Rectal smooth muscle tissue (tissue), 1 donor: Measurements from ENCODE around the gene EGFR.
"Not testable (repeated sequence)": the region's sequence is repeated elsewhere in the genome, so short reads cannot be mapped to it uniquely, and the experiment has no call there.

Experiments used
- H3K27ac ChIP-seq: one replicate; pipeline ENCODE4 v1.7.0; 2013; ENCODE audit warnings: low read depth, low read length, inconsistent platforms
- H3K27me3 ChIP-seq: one replicate; pipeline ENCODE4 v1.7.0; 2013; ENCODE audit warnings: low read length; ENCODE audit not compliant: control insufficient read depth, insufficient read depth
- H3K36me3 ChIP-seq: one replicate; pipeline ENCODE4 v1.7.0; 2013; ENCODE audit warnings: low read length; ENCODE audit not compliant: control insufficient read depth, insufficient read depth
- H3K4me1 ChIP-seq: one replicate; pipeline ENCODE4 v1.7.0; 2013; ENCODE audit warnings: low read length; ENCODE audit not compliant: control insufficient read depth, insufficient read depth
- H3K4me3 ChIP-seq: one replicate; pipeline ENCODE4 v1.7.0; 2013; ENCODE audit warnings: low read length
- H3K9ac ChIP-seq: one replicate; pipeline ENCODE4 v1.7.0; 2013; ENCODE audit warnings: low read length

EGFR gene

DNA sequence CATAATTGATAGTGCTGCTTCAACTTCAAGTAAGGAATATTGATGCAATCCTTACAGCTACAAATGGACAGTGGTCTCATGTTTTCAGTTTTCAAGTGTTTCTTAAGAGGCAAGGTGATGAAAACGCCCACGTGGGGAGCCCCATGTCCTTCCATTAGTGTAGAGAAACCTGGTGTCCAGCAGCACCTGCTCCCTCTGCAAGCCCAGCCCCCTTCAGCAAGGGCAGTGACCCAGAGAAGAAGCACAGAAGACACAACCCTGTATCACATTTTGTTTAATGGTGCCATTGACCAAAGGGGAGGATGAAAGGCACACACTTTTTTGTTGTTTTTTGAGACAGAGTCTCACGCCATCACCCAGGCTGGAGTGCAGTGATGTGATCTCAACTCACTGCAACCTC is 143.7 kb downstream of the EGFR start:
- Histone ChIP-seq H3K36me3 (peaks cover 21% of the 10 kb centered on the region), H3K27ac (no peak overlapping the region), H3K9ac (no peak overlapping the region), H3K4me3 (no peak overlapping the region), H3K4me1 (no peaks in the 10 kb centered on the region), H3K27me3 (no peaks in the 10 kb centered on the region)

DNA sequence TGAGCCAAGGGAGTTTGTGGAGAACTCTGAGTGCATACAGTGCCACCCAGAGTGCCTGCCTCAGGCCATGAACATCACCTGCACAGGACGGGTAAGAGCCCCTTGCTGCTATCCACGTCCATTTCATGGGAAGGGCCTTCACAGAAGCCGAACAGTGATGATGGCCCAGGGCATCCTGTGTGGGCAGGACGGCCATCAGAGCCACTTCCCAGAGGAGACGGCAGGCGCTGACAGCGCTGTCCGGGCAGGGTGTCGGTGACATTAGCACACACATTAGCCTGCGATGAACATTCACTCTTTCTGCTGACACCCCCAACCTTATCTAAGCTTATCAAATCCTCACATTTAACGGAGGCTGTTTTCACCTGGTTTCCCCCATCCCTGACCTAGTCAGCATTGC is 144.9 kb downstream of the EGFR start:
- Histone ChIP-seq H3K27ac (no peak overlapping the region), H3K9ac (no peak overlapping the region), H3K36me3 (peaks cover 12% of the 10 kb centered on the region), H3K4me3 (no peak overlapping the region), H3K4me1 (no peaks in the 10 kb centered on the region), H3K27me3 (no peaks in the 10 kb centered on the region)

DNA sequence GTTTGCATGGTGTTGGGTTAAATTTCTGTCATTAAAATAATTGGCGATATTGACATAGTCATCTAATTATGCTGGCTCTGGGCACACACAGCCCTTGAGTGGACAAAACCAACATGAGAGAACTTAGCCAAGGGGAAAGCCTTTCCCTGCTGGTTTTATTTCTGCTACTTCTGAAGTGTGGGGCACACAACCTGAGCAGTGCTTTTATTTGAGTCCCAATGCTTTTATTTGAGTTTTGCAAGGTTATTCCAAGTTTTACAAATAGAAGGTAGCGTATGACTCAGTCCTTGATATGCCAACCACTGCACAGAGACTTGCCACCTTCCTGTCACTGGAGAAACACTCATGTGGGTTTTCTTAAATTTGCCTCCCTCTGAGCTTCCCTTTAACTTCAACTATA is 145.7 kb downstream of the EGFR start:
- Histone ChIP-seq H3K9ac (no peak overlapping the region), H3K36me3 (peaks cover 8% of the 10 kb centered on the region), H3K4me3 (no peak overlapping the region), H3K27me3 (no peaks in the 10 kb centered on the region), H3K4me1 (no peaks in the 10 kb centered on the region), H3K27ac (no peak overlapping the region)

DNA sequence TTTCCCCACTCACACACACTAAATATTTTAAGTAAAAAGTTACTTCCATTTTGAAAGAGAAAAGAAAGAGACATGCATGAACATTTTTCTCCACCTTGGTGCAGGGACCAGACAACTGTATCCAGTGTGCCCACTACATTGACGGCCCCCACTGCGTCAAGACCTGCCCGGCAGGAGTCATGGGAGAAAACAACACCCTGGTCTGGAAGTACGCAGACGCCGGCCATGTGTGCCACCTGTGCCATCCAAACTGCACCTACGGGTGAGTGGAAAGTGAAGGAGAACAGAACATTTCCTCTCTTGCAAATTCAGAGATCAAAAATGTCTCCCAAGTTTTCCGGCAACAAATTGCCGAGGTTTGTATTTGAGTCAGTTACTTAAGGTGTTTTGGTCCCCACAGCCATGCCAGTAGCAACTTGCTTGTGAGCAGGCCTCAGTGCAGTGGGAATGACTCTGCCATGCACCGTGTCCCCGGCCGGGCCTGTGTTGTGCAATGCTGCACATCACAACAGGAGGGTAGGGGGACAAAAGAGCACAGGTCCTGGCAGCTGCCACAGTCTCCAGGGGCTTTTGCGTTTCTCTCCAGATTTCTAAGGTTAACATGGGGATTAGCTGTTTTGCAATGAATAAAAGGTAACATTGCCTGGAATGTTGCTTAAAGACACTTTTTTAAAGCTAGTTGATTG is 146.5 kb downstream of the EGFR start:
- Histone ChIP-seq H3K9ac (no peak overlapping the region), H3K4me3 (no peak overlapping the region), H3K27me3 (no peaks in the 10 kb centered on the region), H3K27ac (no peak overlapping the region), H3K36me3 (peaks cover 8% of the 10 kb centered on the region), H3K4me1 (no peaks in the 10 kb centered on the region)

DNA sequence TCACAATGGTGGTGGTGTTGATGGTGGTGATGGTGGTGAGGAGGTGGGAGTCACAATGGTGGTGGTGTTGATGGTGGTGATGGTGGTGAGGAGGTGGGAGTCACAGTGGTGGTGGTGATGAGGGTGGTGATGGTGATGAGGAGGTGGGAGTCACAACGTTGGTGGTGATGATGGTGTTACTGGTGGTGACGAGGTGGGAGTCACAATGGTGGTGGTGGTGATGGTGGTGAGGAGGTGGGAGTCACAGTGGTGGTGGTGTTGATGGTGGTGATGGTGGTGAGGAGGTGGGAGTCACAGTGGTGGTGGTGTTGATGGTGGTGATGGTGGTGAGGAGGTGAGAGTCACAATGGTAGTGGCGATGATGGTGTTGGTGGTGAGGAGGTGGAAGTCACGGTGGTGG is 148.5 kb downstream of the EGFR start:
- not testable (repeated sequence) for H3K4me3 ChIP-seq, H3K9ac ChIP-seq, H3K4me1 ChIP-seq, H3K27me3 ChIP-seq, H3K27ac ChIP-seq
- peaks cover 17% of the 10 kb centered on the region for H3K36me3 ChIP-seq

DNA sequence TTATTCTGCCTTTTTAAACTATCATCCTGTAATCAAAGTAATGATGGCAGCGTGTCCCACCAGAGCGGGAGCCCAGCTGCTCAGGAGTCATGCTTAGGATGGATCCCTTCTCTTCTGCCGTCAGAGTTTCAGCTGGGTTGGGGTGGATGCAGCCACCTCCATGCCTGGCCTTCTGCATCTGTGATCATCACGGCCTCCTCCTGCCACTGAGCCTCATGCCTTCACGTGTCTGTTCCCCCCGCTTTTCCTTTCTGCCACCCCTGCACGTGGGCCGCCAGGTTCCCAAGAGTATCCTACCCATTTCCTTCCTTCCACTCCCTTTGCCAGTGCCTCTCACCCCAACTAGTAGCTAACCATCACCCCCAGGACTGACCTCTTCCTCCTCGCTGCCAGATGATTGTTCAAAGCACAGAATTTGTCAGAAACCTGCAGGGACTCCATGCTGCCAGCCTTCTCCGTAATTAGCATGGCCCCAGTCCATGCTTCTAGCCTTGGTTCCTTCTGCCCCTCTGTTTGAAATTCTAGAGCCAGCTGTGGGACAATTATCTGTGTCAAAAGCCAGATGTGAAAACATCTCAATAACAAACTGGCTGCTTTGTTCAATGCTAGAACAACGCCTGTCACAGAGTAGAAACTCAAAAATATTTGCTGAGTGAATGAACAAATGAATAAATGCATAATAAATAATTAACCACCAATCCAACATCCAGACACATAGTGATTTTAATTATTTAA is 151.7 kb downstream of the EGFR start:
- no peaks in the 10 kb centered on the region for H3K27me3 ChIP-seq
- peaks cover 20% of the 10 kb centered on the region for H3K36me3 ChIP-seq
- no peak overlapping the region for H3K4me3 ChIP-seq
- no peaks in the 10 kb centered on the region for H3K4me1 ChIP-seq
- no peak overlapping the region for H3K27ac ChIP-seq
- H3K9ac ChIP-seq: no peak overlapping the region

DNA sequence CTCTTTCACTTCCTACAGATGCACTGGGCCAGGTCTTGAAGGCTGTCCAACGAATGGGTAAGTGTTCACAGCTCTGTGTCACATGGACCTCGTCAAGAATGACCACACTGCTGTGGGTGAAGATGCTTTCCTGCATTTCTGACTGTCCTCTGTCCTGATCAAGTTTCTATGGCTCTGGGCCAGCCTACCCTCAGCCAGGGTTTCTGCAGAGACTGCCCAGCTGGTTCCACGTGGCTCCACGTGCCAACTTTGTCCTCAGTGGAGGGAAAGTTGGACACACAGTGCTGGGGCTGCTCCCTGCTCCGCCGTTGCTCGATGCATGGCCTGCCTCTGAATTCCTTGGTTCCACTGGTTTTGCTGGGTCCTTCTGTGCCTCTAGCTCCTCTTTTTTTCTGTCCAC is 152.3 kb downstream of the EGFR start:
- Histone ChIP-seq H3K9ac (no peak overlapping the region), H3K27me3 (no peaks in the 10 kb centered on the region), H3K36me3 (peaks cover 20% of the 10 kb centered on the region)

DNA sequence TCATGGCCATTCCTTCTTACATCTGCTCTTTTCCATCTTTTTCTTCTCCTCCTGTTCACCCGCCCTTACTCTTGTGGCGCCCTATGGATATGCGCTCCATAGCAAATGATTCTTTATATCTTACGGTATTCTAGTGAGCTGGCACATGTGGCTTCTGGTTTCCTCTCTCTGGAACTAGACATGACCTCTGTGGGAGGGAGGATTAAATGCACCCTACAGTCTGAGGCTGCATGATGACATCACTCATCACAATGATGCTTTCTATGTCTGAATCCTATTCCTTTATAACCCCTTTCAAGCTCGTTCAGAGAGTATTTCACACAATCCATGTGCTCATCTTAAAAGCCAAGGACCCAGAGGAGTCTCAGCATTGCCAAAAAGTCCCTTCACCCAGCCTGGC is 153.3 kb downstream of the EGFR start:
- Histone ChIP-seq H3K36me3 (peaks cover 22% of the 10 kb centered on the region), H3K4me1 (no peaks in the 10 kb centered on the region), H3K27ac (no peak overlapping the region), H3K27me3 (no peaks in the 10 kb centered on the region), H3K9ac (no peak overlapping the region), H3K4me3 (no peak overlapping the region)

More for the DNA sequence above, 152.3 kb downstream of the EGFR start:
- H3K4me3 ChIP-seq: no peak overlapping the region
- no peak overlapping the region for H3K27ac ChIP-seq
- H3K4me1 ChIP-seq: no peaks in the 10 kb centered on the region

DNA sequence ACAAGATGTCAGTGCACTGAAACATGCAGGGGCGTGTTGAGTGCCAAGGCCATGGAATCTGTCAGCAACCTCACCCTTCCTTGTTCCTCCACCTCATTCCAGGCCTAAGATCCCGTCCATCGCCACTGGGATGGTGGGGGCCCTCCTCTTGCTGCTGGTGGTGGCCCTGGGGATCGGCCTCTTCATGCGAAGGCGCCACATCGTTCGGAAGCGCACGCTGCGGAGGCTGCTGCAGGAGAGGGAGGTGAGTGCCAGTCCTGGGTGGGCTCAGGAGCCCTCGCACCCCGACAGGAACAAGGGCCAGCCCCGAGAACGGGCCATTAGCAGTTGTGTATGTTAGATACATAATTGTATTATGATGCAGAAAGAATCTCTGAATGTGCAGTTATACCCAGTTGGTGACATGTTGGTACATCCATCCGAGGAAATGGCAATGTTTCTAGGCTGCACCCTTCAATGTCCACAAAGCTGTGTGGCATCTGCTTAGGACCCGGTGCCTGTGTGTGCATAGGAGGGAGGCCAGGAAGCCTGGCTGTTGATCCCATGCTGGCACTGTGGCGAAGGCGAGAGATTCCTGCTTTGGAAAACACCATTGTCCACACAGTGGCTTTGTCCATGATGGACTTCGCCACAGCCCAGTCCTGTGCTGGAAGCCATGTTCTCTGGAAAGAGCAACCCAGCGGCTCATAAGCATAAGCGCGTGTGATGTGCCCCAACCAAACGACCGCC is 154.2 kb downstream of the EGFR start:
- H3K27ac ChIP-seq: no peak overlapping the region
- no peak overlapping the region for H3K9ac ChIP-seq
- H3K4me3 ChIP-seq: no peak overlapping the region
- peaks cover 23% of the 10 kb centered on the region for H3K36me3 ChIP-seq
- no peaks in the 10 kb centered on the region for H3K4me1 ChIP-seq
- H3K27me3 ChIP-seq: no peaks in the 10 kb centered on the region

DNA sequence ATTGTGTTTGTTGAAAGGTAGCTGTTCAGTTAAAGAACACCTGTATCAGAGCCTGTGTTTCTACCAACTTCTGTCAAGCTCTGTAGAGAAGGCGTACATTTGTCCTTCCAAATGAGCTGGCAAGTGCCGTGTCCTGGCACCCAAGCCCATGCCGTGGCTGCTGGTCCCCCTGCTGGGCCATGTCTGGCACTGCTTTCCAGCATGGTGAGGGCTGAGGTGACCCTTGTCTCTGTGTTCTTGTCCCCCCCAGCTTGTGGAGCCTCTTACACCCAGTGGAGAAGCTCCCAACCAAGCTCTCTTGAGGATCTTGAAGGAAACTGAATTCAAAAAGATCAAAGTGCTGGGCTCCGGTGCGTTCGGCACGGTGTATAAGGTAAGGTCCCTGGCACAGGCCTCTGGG is 154.9 kb downstream of the EGFR start:
- no peak overlapping the region for H3K4me3 ChIP-seq
- no peak overlapping the region for H3K9ac ChIP-seq
- no peak overlapping the region for H3K27ac ChIP-seq
- H3K4me1 ChIP-seq: peaks cover 2% of the 10 kb centered on the region
- no peaks in the 10 kb centered on the region for H3K27me3 ChIP-seq
- peaks cover 23% of the 10 kb centered on the region for H3K36me3 ChIP-seq

DNA sequence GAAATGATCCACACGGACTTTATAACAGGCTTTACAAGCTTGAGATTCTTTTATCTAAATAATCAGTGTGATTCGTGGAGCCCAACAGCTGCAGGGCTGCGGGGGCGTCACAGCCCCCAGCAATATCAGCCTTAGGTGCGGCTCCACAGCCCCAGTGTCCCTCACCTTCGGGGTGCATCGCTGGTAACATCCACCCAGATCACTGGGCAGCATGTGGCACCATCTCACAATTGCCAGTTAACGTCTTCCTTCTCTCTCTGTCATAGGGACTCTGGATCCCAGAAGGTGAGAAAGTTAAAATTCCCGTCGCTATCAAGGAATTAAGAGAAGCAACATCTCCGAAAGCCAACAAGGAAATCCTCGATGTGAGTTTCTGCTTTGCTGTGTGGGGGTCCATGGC is 155.6 kb downstream of the EGFR start:
- H3K9ac ChIP-seq: no peak overlapping the region
- H3K27ac ChIP-seq: no peak overlapping the region
- peaks cover 2% of the 10 kb centered on the region for H3K4me1 ChIP-seq
- H3K4me3 ChIP-seq: no peak overlapping the region
- H3K36me3 ChIP-seq: peaks cover 27% of the 10 kb centered on the region
- no peaks in the 10 kb centered on the region for H3K27me3 ChIP-seq

DNA sequence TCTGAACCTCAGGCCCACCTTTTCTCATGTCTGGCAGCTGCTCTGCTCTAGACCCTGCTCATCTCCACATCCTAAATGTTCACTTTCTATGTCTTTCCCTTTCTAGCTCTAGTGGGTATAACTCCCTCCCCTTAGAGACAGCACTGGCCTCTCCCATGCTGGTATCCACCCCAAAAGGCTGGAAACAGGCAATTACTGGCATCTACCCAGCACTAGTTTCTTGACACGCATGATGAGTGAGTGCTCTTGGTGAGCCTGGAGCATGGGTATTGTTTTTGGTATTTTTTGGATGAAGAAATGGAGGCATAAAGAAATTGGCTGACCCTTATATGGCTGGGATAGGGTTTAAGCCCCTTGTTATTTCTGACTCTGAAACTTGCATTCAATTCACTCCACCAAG is 156.0 kb downstream of the EGFR start:
- H3K4me3 ChIP-seq: no peak overlapping the region
- H3K36me3 ChIP-seq: peaks cover 27% of the 10 kb centered on the region
- H3K27ac ChIP-seq: no peak overlapping the region
- peaks cover 4% of the 10 kb centered on the region for H3K4me1 ChIP-seq
- H3K9ac ChIP-seq: no peak overlapping the region
- H3K27me3 ChIP-seq: no peaks in the 10 kb centered on the region
